Common myeloid progenitor, CD34-positive (primary cell): ENCODE data around the gene CAVIN1.
"Not testable (repeated sequence)": the region's sequence is repeated elsewhere in the genome, so short reads cannot be mapped to it uniquely, and the experiment has no call there.

ENCODE experiments used
- CTCF ChIA-PET: fragments of 350-600 bp; sonication (Branson Sonifier 250); formaldehyde crosslinking; loops from one replicate; lab custom pipeline; 2021; ENCODE audit warnings: antibody characterized with exemption; lab: Charles Lee
- POLR2A ChIA-PET: fragments of 350-600 bp; sonication (Branson Sonifier 250); formaldehyde crosslinking; loops from one replicate; lab custom pipeline; 2021; ENCODE audit warnings: antibody characterized with exemption; lab: Charles Lee
- DNase-seq, 3 donors: peaks; one replicate each; pipeline versions ENCODE4 v3.0.0 to v3.0.0-alpha.2; 2013
- H3K27ac ChIP-seq, 2 experiments: 1 replicate in 1 of 2; 2 replicates in 1 of 2; pipeline ENCODE4 v1.7.0; 2013; ENCODE audit warnings: inconsistent platforms in 2 of 2, low read length in 2 of 2, mild to moderate bottlenecking in 2 of 2, low read depth in 1 of 2, moderate library complexity in 1 of 2; ENCODE audit not compliant: severe bottlenecking in 2 of 2, insufficient read depth in 1 of 2, poor library complexity in 1 of 2
- H3K27me3 ChIP-seq, 5 experiments: replicated peaks in 2 of 5; 1 replicate in 3 of 5; 2 replicates in 2 of 5; pipeline versions ENCODE4 v1.6.1 to v1.7.0; 2013; ENCODE audit warnings: low read length in 4 of 5, mild to moderate bottlenecking in 2 of 5, moderate library complexity in 2 of 5, inconsistent platforms in 1 of 5; ENCODE audit not compliant: insufficient read depth in 5 of 5, control insufficient read depth in 4 of 5
- H3K36me3 ChIP-seq, 4 experiments: 1 replicate in 2 of 4; 2 replicates in 2 of 4; pipeline versions ENCODE4 v1.6.1 to v1.7.0; 2013; ENCODE audit warnings: low read length in 3 of 4, control low read depth in 1 of 4, mild to moderate bottlenecking in 1 of 4; ENCODE audit not compliant: control insufficient read depth in 4 of 4, insufficient read depth in 4 of 4
- H3K4me1 ChIP-seq, 4 experiments: 1 replicate in 3 of 4; 2 replicates in 1 of 4; pipeline versions ENCODE4 v1.6.1 to v1.7.1; 2013; ENCODE audit warnings: low read length in 3 of 4, mild to moderate bottlenecking in 3 of 4, control low read depth in 1 of 4, inconsistent platforms in 1 of 4, moderate library complexity in 1 of 4; ENCODE audit not compliant: control insufficient read depth in 4 of 4, insufficient read depth in 4 of 4; ENCODE audit errors: control extremely low read depth in 1 of 4
- H3K4me3 ChIP-seq, 7 experiments: 1 replicate in 4 of 7; 2 replicates in 3 of 7; pipeline versions ENCODE4 v1.5.1 to v1.7.0; 2013; ENCODE audit warnings: mild to moderate bottlenecking in 7 of 7, low read length in 6 of 7, moderate library complexity in 6 of 7, inconsistent platforms in 2 of 7, low read depth in 2 of 7, control low read depth in 1 of 7; ENCODE audit not compliant: insufficient read depth in 4 of 7, control insufficient read depth in 1 of 7; ENCODE audit errors: extremely low read depth in 1 of 7
- H3K9me3 ChIP-seq, 5 experiments: 1 replicate in 4 of 5; 2 replicates in 1 of 5; pipeline versions ENCODE4 v1.6.1 to v1.7.1; 2013; ENCODE audit warnings: low read length in 4 of 5, mild to moderate bottlenecking in 2 of 5, inconsistent platforms in 1 of 5, low read depth in 1 of 5, moderate library complexity in 1 of 5; ENCODE audit not compliant: control insufficient read depth in 4 of 5, insufficient read depth in 2 of 5; ENCODE audit errors: control extremely low read depth in 1 of 5
- WGBS: methylation state at CpG from one replicate; pipeline ENCODE4 v1.1.5; 2013; ENCODE audit not compliant: insufficient coverage; 5-methylcytosine and 5-hydroxymethylcytosine counted together

The CAVIN1 gene

GRCh38 chr17:42405963-42406495 is 17.0 kb downstream of the CAVIN1 start:
- H3K4me1 ChIP-seq, result peaks cover 0 to 47% (median 39%) of the 10 kb centered on the region in 4 experiments
- POLR2A ChIA-PET, result interaction anchor here (0.9 to 1.6 kb wide), 6 partner anchors 9 to 94 kb away, joined by 3 to 12 read pairs (median 6); partner anchors contain the start of gene STAT3

GRCh38 chr17:42405076-42405475 is 18.0 kb downstream of the CAVIN1 start:
- 97% methylated on average over 35 of the region's 35 CpGs for WGBS

More at GRCh38 chr17:42405963-42406495, 17.0 kb downstream of the CAVIN1 start:
- DNase-seq, result peak; percentile 77 to 82 (median 82)
- Histone ChIP-seq H3K27me3 (no peaks in the 10 kb centered on the region), H3K27ac (no peak overlapping the region), H3K4me3 (no peak overlapping the region), H3K9me3 (no peaks in the 10 kb centered on the region), H3K36me3 (peaks cover 0 to 17% (median 12%) of the 10 kb centered on the region in 4 experiments)
- WGBS, result 43% methylated on average over 22 of the region's 26 CpGs
- CTCF ChIA-PET, result interaction anchor here (0.8 to 12.1 kb wide), 21 partner anchors 8 to 284 kb away, joined by 3 to 174 read pairs (median 5); partner anchors contain the start of genes CAVIN1 and HSPB9

GRCh38 chr17:42404326-42405055 is 18.6 kb downstream of the CAVIN1 start:
- Histone ChIP-seq H3K4me1 (peaks cover 0 to 47% (median 41%) of the 10 kb centered on the region in 4 experiments), H3K9me3 (no peaks in the 10 kb centered on the region), H3K27ac (no peak overlapping the region), H3K4me3 (no peak overlapping the region), H3K36me3 (peaks cover 0 to 17% (median 12%) of the 10 kb centered on the region in 4 experiments), H3K27me3 (no peaks in the 10 kb centered on the region)
- CTCF ChIA-PET, result interaction anchor here (1.3 to 12.1 kb wide), 11 partner anchors 8 to 114 kb away, joined by 3 to 174 read pairs (median 13); partner anchors contain the start of genes CAVIN1 and STAT3
- 92% methylated on average over 42 of the region's 63 CpGs for WGBS
- POLR2A ChIA-PET, result interaction anchor here (0.5 to 2.4 kb wide), 3 partner anchors 92 to 182 kb away, joined by 6 to 12 read pairs (median 9); no protein-coding TSS in a partner anchor
- no peak for DNase-seq

More at GRCh38 chr17:42405076-42405475, 18.0 kb downstream of the CAVIN1 start:
- peaks cover 0 to 17% (median 12%) of the 10 kb centered on the region in 4 experiments for H3K36me3 ChIP-seq
- H3K4me3 ChIP-seq, result no peak overlapping the region
- peaks cover 0 to 47% (median 40%) of the 10 kb centered on the region in 4 experiments for H3K4me1 ChIP-seq
- H3K27me3 ChIP-seq, result no peaks in the 10 kb centered on the region
- ChIA-PET CTCF (interaction anchor here (1.3 to 12.1 kb wide), 10 partner anchors 8 to 114 kb away, joined by 3 to 174 read pairs (median 13); partner anchors contain the start of genes CAVIN1 and STAT3), POLR2A (interaction anchor here (1.0 to 1.6 kb wide), 2 partner anchors 10 to 93 kb away, joined by 6 to 12 read pairs; no protein-coding TSS in a partner anchor)
- no peak for DNase-seq
- no peak overlapping the region for H3K27ac ChIP-seq
- no peaks in the 10 kb centered on the region for H3K9me3 ChIP-seq

GRCh38 chr17:42403150-42403549 is 19.9 kb downstream of the CAVIN1 start:
- 74% methylated on average over 3 of the region's 6 CpGs for WGBS
- peak in 2 of 3 donors; percentile 53 for DNase-seq
- CTCF ChIA-PET, result interaction anchor here (0.7 to 12.1 kb wide), 27 partner anchors 10 to 439 kb away, joined by 3 to 174 read pairs (median 6); partner anchors contain the start of gene STAT3
- H3K4me1 ChIP-seq, result peaks cover 0 to 44% (median 37%) of the 10 kb centered on the region in 4 experiments
- no peaks in the 10 kb centered on the region for H3K27me3 ChIP-seq
- H3K27ac ChIP-seq, result no peak overlapping the region
- H3K9me3 ChIP-seq, result no peaks in the 10 kb centered on the region
- peaks cover 0 to 17% (median 12%) of the 10 kb centered on the region in 4 experiments for H3K36me3 ChIP-seq
- no peak overlapping the region for H3K4me3 ChIP-seq
- POLR2A ChIA-PET, result interaction anchor here (0.6 to 2.4 kb wide), 5 partner anchors 14 to 114 kb away, joined by 3 to 9 read pairs (median 4); partner anchors contain the start of gene STAT3

GRCh38 chr17:42402117-42402516 is 20.9 kb downstream of the CAVIN1 start:
- Histone ChIP-seq H3K27me3 (no peaks in the 10 kb centered on the region), H3K27ac (no peak overlapping the region), H3K4me3 (no peak overlapping the region), H3K9me3 (no peaks in the 10 kb centered on the region), H3K36me3 (peaks cover 0 to 17% (median 12%) of the 10 kb centered on the region in 4 experiments), H3K4me1 (peaks cover 0 to 36% (median 29%) of the 10 kb centered on the region in 4 experiments)
- ChIA-PET CTCF (interaction anchor here (0.6 to 12.1 kb wide), 18 partner anchors 9 to 180 kb away, joined by 3 to 174 read pairs (median 8); partner anchors contain the start of genes NAGLU and STAT3), POLR2A (interaction anchor here (2.2 to 2.4 kb wide), 2 partner anchors 13 to 90 kb away, joined by 8 to 9 read pairs; partner anchors contain the start of gene STAT3)
- no peak for DNase-seq
- WGBS, result 82% methylated on average over 1 of the region's 3 CpGs

GRCh38 chr17:42400844-42401375 is 22.1 kb downstream of the CAVIN1 start:
- not testable (repeated sequence) for H3K27ac ChIP-seq, DNase-seq, H3K9me3 ChIP-seq, H3K4me3 ChIP-seq, H3K27me3 ChIP-seq
- WGBS, result 93% methylated on average over 3 of the region's 8 CpGs
- H3K36me3 ChIP-seq, result peaks cover 0 to 17% (median 12%) of the 10 kb centered on the region in 4 experiments
- CTCF ChIA-PET, result interaction anchor here (1.8 to 12.1 kb wide), 6 partner anchors 12 to 88 kb away, joined by 4 to 174 read pairs (median 18); partner anchors contain the start of gene STAT3
- peaks cover 0 to 24% (median 19%) of the 10 kb centered on the region in 4 experiments for H3K4me1 ChIP-seq
- POLR2A ChIA-PET, result interaction anchor here (1.5 kb wide), 1 partner anchor 12 kb away, joined by 7 read pairs; the partner anchor contains the start of gene STAT3
